ENCODE measurements around the gene HDAC8.
A peak's percentile ranks its signal among the peaks of the same experiment; 100 is the strongest.

HDAC8 gene

GRCh38 chrX:72280321-72280845 lies 292.3 kb downstream of the HDAC8 start:
- peak; percentile 78 for DNase-seq (ENCODE audit: low read depth)
- TF ChIP-seq, protein P1, sequence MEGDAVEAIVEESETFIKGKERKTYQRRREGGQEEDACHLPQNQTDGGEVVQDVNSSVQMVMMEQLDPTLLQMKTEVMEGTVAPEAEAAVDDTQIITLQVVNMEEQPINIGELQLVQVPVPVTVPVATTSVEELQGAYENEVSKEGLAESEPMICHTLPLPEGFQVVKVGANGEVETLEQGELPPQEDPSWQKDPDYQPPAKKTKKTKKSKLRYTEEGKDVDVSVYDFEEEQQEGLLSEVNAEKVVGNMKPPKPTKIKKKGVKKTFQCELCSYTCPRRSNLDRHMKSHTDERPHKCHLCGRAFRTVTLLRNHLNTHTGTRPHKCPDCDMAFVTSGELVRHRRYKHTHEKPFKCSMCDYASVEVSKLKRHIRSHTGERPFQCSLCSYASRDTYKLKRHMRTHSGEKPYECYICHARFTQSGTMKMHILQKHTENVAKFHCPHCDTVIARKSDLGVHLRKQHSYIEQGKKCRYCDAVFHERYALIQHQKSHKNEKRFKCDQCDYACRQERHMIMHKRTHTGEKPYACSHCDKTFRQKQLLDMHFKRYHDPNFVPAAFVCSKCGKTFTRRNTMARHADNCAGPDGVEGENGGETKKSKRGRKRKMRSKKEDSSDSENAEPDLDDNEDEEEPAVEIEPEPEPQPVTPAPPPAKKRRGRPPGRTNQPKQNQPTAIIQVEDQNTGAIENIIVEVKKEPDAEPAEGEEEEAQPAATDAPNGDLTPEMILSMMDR (IDR thresholded peaks at IDR 0.05; ENCODE audit: insufficient read depth, low read depth, low read length, missing control alignments), result no peak
- no peak overlapping the region for H3K4me3 ChIP-seq (ENCODE audit: low read length)
